Hepatocyte (in vitro differentiated cells): Measurements from ENCODE around the gene SSH3. TPM values are rescaled to one million over a fixed set of nuclear protein-coding genes. Genes with fewer than 3 reads are reported as not detected.

Source experiments
- DNase-seq: peaks from one replicate; pipeline ENCODE4 v3.0.0-alpha.2; 2016; ENCODE audit warnings: low spot score
- H2AFZ ChIP-seq: fragments of 200-600 bp; sonication (generic); 2 replicates; pipeline ENCODE4 v1.6.0; 2016; ENCODE audit warnings: antibody characterized with exemption, mild to moderate bottlenecking
- H3K27ac ChIP-seq: fragments of 200-600 bp; sonication (generic); 2 replicates; pipeline ENCODE4 v1.5.1; 2016; ENCODE audit warnings: mild to moderate bottlenecking
- H3K27me3 ChIP-seq: fragments of 200-600 bp; sonication (generic); 2 replicates; pipeline ENCODE4 v1.6.1; 2016
- H3K36me3 ChIP-seq: fragments of 200-600 bp; sonication (generic); replicated peaks from 2 replicates; pipeline ENCODE4 v1.5.1; 2016; ENCODE audit warnings: low read depth; ENCODE audit not compliant: insufficient read depth
- H3K4me1 ChIP-seq: fragments of 200-600 bp; sonication (generic); 2 replicates; pipeline ENCODE4 v1.5.1; 2016; ENCODE audit warnings: mild to moderate bottlenecking, moderate library complexity; ENCODE audit not compliant: insufficient read depth
- H3K4me2 ChIP-seq: fragments of 200-600 bp; sonication (generic); 2 replicates; pipeline ENCODE4 v1.6.0; 2016
- H3K4me3 ChIP-seq: fragments of 200-600 bp; sonication (generic); 2 replicates; pipeline ENCODE4 v1.5.1; 2016; ENCODE audit warnings: mild to moderate bottlenecking
- H3K79me2 ChIP-seq: fragments of 200-600 bp; sonication (generic); 2 replicates; pipeline ENCODE4 v1.6.0; 2017; ENCODE audit warnings: mild to moderate bottlenecking
- H3K9me2 ChIP-seq: fragments of 200-600 bp; sonication (generic); replicated peaks from 2 replicates; pipeline ENCODE4 v1.6.0; 2017; ENCODE audit warnings: mild to moderate bottlenecking; ENCODE audit not compliant: insufficient read depth
- H3K9me3 ChIP-seq: fragments of 200-600 bp; sonication (generic); 2 replicates; pipeline ENCODE4 v1.5.1; 2016; ENCODE audit warnings: low read depth, mild to moderate bottlenecking
- H4K20me1 ChIP-seq: fragments of 200-600 bp; sonication (generic); 2 replicates; pipeline ENCODE4 v1.6.0; 2016; ENCODE audit warnings: mild to moderate bottlenecking; ENCODE audit not compliant: insufficient read depth, poor library complexity, severe bottlenecking
- CTCF ChIP-seq: fragments of 200-600 bp; sonication (generic); IDR thresholded peaks from 2 replicates; pipeline ENCODE4 v1.5.1; 2016; ENCODE audit warnings: antibody characterized with exemption, mild to moderate bottlenecking; ENCODE audit not compliant: poor library complexity
- EZH2 ChIP-seq: fragments of 200-600 bp; sonication (generic); IDR thresholded peaks from 2 replicates; pipeline ENCODE4 v1.6.1; 2016; ENCODE audit warnings: antibody characterized with exemption, mild to moderate bottlenecking, borderline replicate concordance
- EZH2phosphoT487 ChIP-seq: fragments of 200-600 bp; sonication (generic); IDR thresholded peaks from one replicate; pipeline ENCODE4 v1.6.1; 2018; ENCODE audit warnings: antibody characterized with exemption, mild to moderate bottlenecking, low read depth, moderate library complexity; ENCODE audit not compliant: unreplicated experiment, severe bottlenecking
- WGBS: methylation state at CpG from one replicate; pipeline ENCODE4 v1.1.6; 2016; ENCODE audit warnings: low lambda C conversion rate; ENCODE audit errors: missing lambda C conversion rate; 5-methylcytosine and 5-hydroxymethylcytosine counted together
- polyA plus RNA-seq: library from polyadenylated mRNA; unstranded; fragments of >200 nt; fragmentation: Nextera tagmentation; extraction: Ambion mirVana; gene quantifications from 2 replicates; pipeline ENCODE4 v1.2.1, GENCODE V29; 2016
- total RNA-seq: library from RNA; depleted of rRNA; stranded (reverse); fragments of >200 nt; gene quantifications from 2 replicates; pipeline ENCODE4 v1.2.3, GENCODE V29; 2014

The SSH3 gene
- total and polyA plus RNA-seq, 2 experiments from 2014 or later, result 29.7 to 49.5 TPM

- peak overlapping the region; percentile 50 for H3K4me2 ChIP-seq
- no peaks in the 10 kb centered on the region for H3K36me3 ChIP-seq
- DNase-seq, result no peak
- peaks cover 19% of the 10 kb centered on the region for H3K79me2 ChIP-seq
- peaks cover 52% of the 10 kb centered on the region for H3K4me1 ChIP-seq
- peak overlapping the region; percentile 99 for H3K27ac ChIP-seq
- H3K4me3 ChIP-seq, result no peak overlapping the region
- H3K27me3 ChIP-seq, result no peaks in the 10 kb centered on the region
- H4K20me1 ChIP-seq, result no peaks in the 10 kb centered on the region
- TF ChIP-seq EZH2phosphoT487, result no peak
- no peak for TF ChIP-seq EZH2
- no peak for TF ChIP-seq CTCF
- H2AFZ ChIP-seq, result no peak overlapping the region
- no peaks in the 10 kb centered on the region for H3K9me3 ChIP-seq
- no peaks in the 10 kb centered on the region for H3K9me2 ChIP-seq
- 77% methylated on average over 4 of the region's 4 CpGs for WGBS
Observed at GRCh38 chr11:67355794-67356386, 52.6 kb downstream of the SSH3 start.

- H3K27ac ChIP-seq, result peak overlapping the region; percentile 99
- H3K4me2 ChIP-seq, result peak overlapping the region; percentile 50
- no peaks in the 10 kb centered on the region for H3K27me3 ChIP-seq
- H3K79me2 ChIP-seq, result peaks cover 18% of the 10 kb centered on the region
- no peaks in the 10 kb centered on the region for H3K9me3 ChIP-seq
- no peak for TF ChIP-seq CTCF
- no peak for TF ChIP-seq EZH2
- TF ChIP-seq EZH2phosphoT487, result no peak
- no peaks in the 10 kb centered on the region for H3K9me2 ChIP-seq
- no peaks in the 10 kb centered on the region for H4K20me1 ChIP-seq
- no peak for DNase-seq
- H3K4me1 ChIP-seq, result peaks cover 50% of the 10 kb centered on the region
- H3K36me3 ChIP-seq, result no peaks in the 10 kb centered on the region
- 36% methylated on average over 4 of the region's 4 CpGs for WGBS
- H3K4me3 ChIP-seq, result no peak overlapping the region
- H2AFZ ChIP-seq, result no peak overlapping the region
Observed at GRCh38 chr11:67356387-67356863, 53.1 kb downstream of the SSH3 start.

- 15% methylated on average over 3 of the region's 3 CpGs for WGBS
- H3K4me2 ChIP-seq, result peak overlapping the region; percentile 50
Observed at GRCh38 chr11:67356864-67357561, 53.7 kb downstream of the SSH3 start.

More at GRCh38 chr11:67356864-67357561, 53.7 kb downstream of the SSH3 start:
- no peak for TF ChIP-seq EZH2
- TF ChIP-seq EZH2phosphoT487, result no peak
- TF ChIP-seq CTCF, result peak; percentile 96
- H3K9me2 ChIP-seq, result no peaks in the 10 kb centered on the region
- H4K20me1 ChIP-seq, result no peaks in the 10 kb centered on the region
- H3K27ac ChIP-seq, result peak overlapping the region; percentile 99
- H3K4me3 ChIP-seq, result no peak overlapping the region
- no peak overlapping the region for H2AFZ ChIP-seq
- H3K36me3 ChIP-seq, result no peaks in the 10 kb centered on the region
- H3K9me3 ChIP-seq, result no peaks in the 10 kb centered on the region
- peaks cover 44% of the 10 kb centered on the region for H3K4me1 ChIP-seq
- peaks cover 12% of the 10 kb centered on the region for H3K79me2 ChIP-seq
- DNase-seq, result peak; percentile 88
- H3K27me3 ChIP-seq, result no peaks in the 10 kb centered on the region
